PFSK-1 (cell line): ENCODE results near the gene ABCD1.

Source experiments
- FOXP2 ChIP-seq: optimal IDR thresholded peaks from 2 replicates; pipeline ENCODE3; 2011; ENCODE audit warnings: borderline replicate concordance, control low read depth, inconsistent platforms; ENCODE audit not compliant: insufficient read depth; ENCODE audit errors: extremely low read length, extremely low read depth
- POLR2AphosphoS5 ChIP-seq: IDR thresholded peaks from 2 replicates; pipeline ENCODE4 v1.6.1; 2012; ENCODE audit warnings: low read depth, mild to moderate bottlenecking, control low read depth, low read length, moderate library complexity
- REST ChIP-seq, 2 experiments: IDR thresholded peaks; 2 replicates each; pipeline versions ENCODE4 v1.6.1 to v1.8.0; 2011 to 2012; ENCODE audit warnings: low read depth in 2 of 2, low read length in 2 of 2, control low read depth in 1 of 2, inconsistent platforms in 1 of 2, mild to moderate bottlenecking in 1 of 2, moderate library complexity in 1 of 2; ENCODE audit not compliant: insufficient read depth in 1 of 2
- TAF1 ChIP-seq: IDR thresholded peaks from 2 replicates; pipeline ENCODE4 v1.6.1; 2012; ENCODE audit warnings: low read length, control low read depth, borderline replicate concordance; ENCODE audit not compliant: insufficient read depth

GRCh38 chrX:153702336-153703035 is 22.2 kb upstream of the ABCD1 start:
- no peak for TF ChIP-seq TAF1
- no peak for TF ChIP-seq REST (IDR thresholded peaks at IDR 0.05; ENCODE audit: insufficient read depth in 1 of 2, low read depth in 2 of 2, low read length in 2 of 2)
- no peak for TF ChIP-seq POLR2AphosphoS5
- no peak for TF ChIP-seq FOXP2
